ENCODE measurements around the gene PTBP2.

DNA sequence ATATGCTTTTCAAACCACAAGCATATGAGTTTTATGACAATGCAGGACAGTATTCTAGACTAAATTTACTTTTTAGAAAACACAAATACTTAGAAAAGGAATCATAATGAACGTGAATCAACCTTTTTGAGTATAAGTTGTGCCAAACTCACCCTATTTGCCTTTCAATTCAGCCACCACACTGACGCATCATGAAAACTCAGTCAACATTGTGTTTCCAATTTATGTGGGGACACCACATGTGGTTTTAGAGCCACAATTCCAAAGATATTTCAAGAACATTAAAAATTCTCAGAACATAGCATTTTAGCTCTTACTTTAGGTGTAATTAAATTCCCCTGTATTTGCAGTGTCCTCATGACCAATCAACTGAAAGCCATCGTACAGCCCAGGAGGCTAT, 118.8 kb downstream of the PTBP2 start:
- no peak for TF ChIP-seq GATA3 (IDR thresholded peaks at IDR 0.05; ENCODE audit: low read depth, low read length)
- TF ChIP-seq GATA2 (IDR thresholded peaks at IDR 0.05; ENCODE audit: low read depth, low read length), result no peak

Data from SH-SY5Y (cell line).